ENCODE data around the gene CCDC97.
A peak's percentile ranks its signal among the peaks of the same experiment; 100 is the strongest.

Gene CCDC97

GRCh38 chr19:41305927-41306793 is 3.8 kb upstream of the CCDC97 start:
- H3K4me3 ChIP-seq (ENCODE audit: low read depth, low read length), result no peak overlapping the region
- TF ChIP-seq CTCF (IDR thresholded peaks at IDR 0.05; ENCODE audit: borderline replicate concordance, insufficient read depth, low read depth, low read length), result no peak

GRCh38 chr19:41307090-41307875 is 2.7 kb upstream of the CCDC97 start:
- no peak overlapping the region for H3K4me3 ChIP-seq (ENCODE audit: low read depth, low read length)
- TF ChIP-seq CTCF (IDR thresholded peaks at IDR 0.05; ENCODE audit: borderline replicate concordance, insufficient read depth, low read depth, low read length), result no peak

GRCh38 chr19:41307954-41308449 is 2.0 kb upstream of the CCDC97 start:
- no peak for TF ChIP-seq CTCF (IDR thresholded peaks at IDR 0.05; ENCODE audit: borderline replicate concordance, insufficient read depth, low read depth, low read length)

GRCh38 chr19:41308450-41309179 is 1.4 kb upstream of the CCDC97 start:
- TF ChIP-seq CTCF (IDR thresholded peaks at IDR 0.05; ENCODE audit: borderline replicate concordance, insufficient read depth, low read depth, low read length), result peak; percentile 90
- H3K4me3 ChIP-seq (ENCODE audit: low read depth, low read length), result no peak overlapping the region

More at GRCh38 chr19:41307954-41308449, 2.0 kb upstream of the CCDC97 start:
- H3K4me3 ChIP-seq (ENCODE audit: low read depth, low read length), result no peak overlapping the region

GRCh38 chr19:41309180-41310032 is 566 bp upstream of the CCDC97 start:
- TF ChIP-seq CTCF (IDR thresholded peaks at IDR 0.05; ENCODE audit: borderline replicate concordance, insufficient read depth, low read depth, low read length), result no peak
- peak overlapping the region; percentile 64 for H3K4me3 ChIP-seq (ENCODE audit: low read depth, low read length)

GRCh38 chr19:41311072-41311471 is 1.1 kb downstream of the CCDC97 start:
- H3K4me3 ChIP-seq (ENCODE audit: low read depth, low read length), result peak overlapping the region; percentile 64
- no peak for TF ChIP-seq CTCF (IDR thresholded peaks at IDR 0.05; ENCODE audit: borderline replicate concordance, insufficient read depth, low read depth, low read length)

Measured in GM12875 (cell line).